Hematopoietic multipotent progenitor cell treated with erythropoietin and hydrocortisone succinate and interleukin-3 and kit ligand, for 17 days (in vitro differentiated cells): ENCODE measurements around the gene FETUB.
A peak's percentile ranks its signal among the peaks of the same experiment; 100 is the strongest.
"Not testable (repeated sequence)": the region's sequence is repeated elsewhere in the genome, so short reads cannot be mapped to it uniquely, and the experiment has no call there.

ENCODE experiments used
- DNase-seq: peaks from one replicate; pipeline ENCODE4 v3.0.0-alpha.2; 2015; ENCODE audit warnings: low spot score

FETUB gene

GRCh38 chr3:186679151-186679550, 39.0 kb downstream of the FETUB start:
- DNase-seq = no peak

DNA sequence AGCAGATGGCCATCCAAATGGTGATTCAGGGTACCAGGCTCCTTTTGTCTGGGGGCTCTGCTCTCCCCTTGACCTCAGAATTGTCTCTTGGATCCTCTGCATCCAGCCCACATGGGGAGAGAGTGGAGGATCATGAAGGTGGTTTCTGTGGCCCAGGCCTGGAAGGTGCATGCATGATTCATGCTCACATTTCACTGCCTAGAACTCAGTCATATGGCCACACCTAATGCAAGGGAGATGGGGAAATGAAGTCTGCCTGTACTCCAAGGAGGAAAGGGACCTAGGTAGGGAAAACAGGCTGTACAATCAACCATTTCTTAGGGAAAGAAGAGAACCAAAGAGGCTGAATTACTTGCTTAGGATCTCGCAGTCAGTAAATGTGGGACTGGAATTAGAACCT, 40.7 kb downstream of the FETUB start:
- no peak for DNase-seq

- no peak for DNase-seq
Measured at GRCh38 chr3:186682812-186683211, 42.6 kb downstream of the FETUB start.

- no peak for DNase-seq
Measured at GRCh38 chr3:186683979-186684378, 43.8 kb downstream of the FETUB start.

DNA sequence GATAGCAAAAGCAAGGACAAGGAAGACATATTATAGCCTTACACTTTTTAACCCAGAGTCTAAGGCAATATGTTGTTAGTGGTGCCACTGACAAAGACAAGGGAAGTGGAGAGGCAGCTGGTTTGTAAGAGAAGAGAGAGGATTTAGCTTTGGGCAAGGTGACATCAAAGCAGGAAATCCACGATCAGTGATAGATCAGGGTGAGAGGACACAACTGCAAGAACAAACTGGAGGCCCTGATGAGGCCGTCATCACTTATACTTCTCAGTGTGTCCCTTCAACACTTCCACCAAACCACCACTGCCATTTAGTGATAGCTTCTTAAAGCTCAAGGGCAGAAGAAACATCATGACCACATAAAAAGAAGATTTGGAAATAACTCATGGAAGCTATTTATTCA, 46.3 kb downstream of the FETUB start:
- DNase-seq = not testable (repeated sequence)

GRCh38 chr3:186687120-186687651, 47.0 kb downstream of the FETUB start:
- DNase-seq = no peak

DNA sequence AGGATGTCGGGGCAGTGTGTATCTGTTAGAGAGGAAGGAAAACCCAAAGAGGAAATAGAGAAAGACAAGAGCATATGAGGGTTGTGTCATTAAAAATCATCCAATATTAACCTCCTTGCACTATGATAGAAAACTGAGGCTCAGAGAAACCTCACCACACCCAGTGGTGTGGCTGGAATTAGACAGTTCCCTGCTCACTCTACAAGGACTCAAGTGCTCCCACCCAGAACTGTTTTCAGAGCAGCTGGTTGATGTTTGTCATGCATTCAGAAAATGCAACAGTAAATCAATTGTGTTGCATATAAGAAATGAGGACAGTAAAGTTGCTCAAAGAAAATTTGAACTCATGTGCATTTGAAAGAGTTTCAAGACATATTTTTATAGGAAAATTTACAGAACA, 50.1 kb downstream of the FETUB start:
- not testable (repeated sequence) for DNase-seq

- DNase-seq = no peak
Measured at GRCh38 chr3:186691676-186692075, 51.5 kb downstream of the FETUB start.

- no peak for DNase-seq
Measured at GRCh38 chr3:186693843-186694242, 53.6 kb downstream of the FETUB start.

DNA sequence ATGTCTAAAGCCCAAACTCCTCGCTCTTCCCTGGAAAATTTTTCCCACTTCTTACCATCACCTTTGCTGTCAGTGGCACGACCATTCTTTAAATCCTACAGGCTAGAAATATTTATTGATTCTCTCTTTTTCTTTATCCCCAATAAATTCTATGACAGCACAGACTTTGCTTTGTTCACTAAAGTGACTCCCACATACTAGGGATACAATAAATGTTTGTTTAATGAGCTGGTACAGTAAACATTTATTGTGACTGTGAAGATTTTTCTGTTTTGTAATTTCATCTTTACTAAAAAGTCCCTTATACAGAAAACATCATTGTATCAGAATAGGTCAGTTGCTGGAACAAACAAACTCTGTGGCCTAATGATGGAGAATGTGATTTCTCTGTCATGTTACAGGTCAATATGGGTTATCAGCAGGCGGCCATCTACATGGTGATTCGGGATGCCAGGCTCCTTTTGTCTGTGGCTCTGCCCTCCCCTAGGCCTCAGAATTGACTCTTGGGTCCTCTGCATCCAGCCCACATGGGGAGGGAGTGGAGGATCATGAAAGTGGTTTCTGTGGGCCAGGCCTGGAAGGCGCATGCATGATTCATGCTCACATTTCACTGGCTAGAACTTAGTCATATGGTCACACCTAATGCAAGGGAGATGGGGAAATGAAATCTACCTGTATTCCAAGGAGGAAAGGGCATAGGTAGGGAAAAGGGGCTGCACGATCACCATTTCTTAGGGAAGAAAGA, 54.3 kb downstream of the FETUB start:
- DNase-seq = no peak

DNA sequence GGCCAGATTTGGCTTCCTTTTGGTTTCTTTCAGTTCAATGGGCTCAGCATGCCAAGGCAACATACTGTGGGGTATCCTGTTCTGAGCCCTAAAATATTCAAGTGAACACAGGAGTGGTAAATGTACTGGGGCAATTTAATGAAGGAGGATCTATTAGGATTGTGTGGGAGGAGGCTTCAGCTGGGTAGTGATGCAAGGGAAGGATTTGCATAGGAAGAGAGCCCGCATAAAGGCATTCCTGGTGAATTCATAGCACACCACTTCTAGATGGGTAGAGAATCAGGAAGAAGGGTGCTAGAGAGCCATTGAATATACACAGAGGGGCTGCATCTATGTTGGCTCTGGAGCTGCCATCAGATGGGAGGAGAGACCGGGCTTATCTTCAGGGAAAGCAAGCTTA, 56.3 kb downstream of the FETUB start:
- DNase-seq = no peak

- DNase-seq = no peak
Measured at GRCh38 chr3:186697510-186697909, 57.3 kb downstream of the FETUB start.

GRCh38 chr3:186700267-186700666, 60.1 kb downstream of the FETUB start:
- peak; percentile 75 for DNase-seq

DNA sequence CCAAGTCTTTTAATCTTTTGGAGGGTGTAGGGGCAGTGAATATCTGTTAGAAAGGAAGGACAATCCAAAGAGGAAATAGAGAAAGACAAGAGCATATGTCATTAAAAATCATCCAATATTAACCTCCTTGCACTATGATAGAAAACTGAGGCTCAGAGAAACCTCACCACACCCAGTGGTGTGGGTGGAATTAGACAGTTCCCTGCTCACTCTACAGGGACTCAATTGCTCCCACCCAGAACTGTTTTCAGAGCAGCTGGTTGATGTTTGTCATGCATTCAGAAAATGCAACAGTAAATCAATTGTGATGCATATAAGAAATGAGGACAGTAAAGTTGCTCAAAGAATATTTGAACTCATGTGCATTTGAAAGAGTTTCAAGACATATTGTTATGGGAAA, 62.3 kb downstream of the FETUB start:
- DNase-seq = not testable (repeated sequence)
